Neural crest cell (in vitro differentiated cells): Measurements from ENCODE around the gene FGFR3. TPM values are rescaled to one million over a fixed set of nuclear protein-coding genes. Genes with fewer than 3 reads are reported as not detected.

Experiments
- DNase-seq: peaks from one replicate; pipeline ENCODE4 v3.0.0; 2021; ENCODE audit warnings: low read depth, mixed read lengths, low spot score
- H3K27ac Mint-ChIP-seq: one replicate; pipeline ENCODE4 v1.8.0; 2021; ENCODE audit warnings: mild to moderate bottlenecking, mixed read lengths; ENCODE audit not compliant: unreplicated experiment
- H3K27me3 Mint-ChIP-seq: 2 replicates; pipeline ENCODE4 v1.8.0; 2021; ENCODE audit warnings: low read depth, mild to moderate bottlenecking, mixed read lengths
- H3K36me3 Mint-ChIP-seq: 2 replicates; pipeline ENCODE4 v1.8.0; 2021; ENCODE audit warnings: low read depth, mild to moderate bottlenecking, mixed read lengths
- H3K4me1 Mint-ChIP-seq: 2 replicates; pipeline ENCODE4 v1.8.0; 2021; ENCODE audit warnings: mixed read lengths
- H3K4me3 Mint-ChIP-seq: one replicate; pipeline ENCODE4 v1.8.0; 2021; ENCODE audit warnings: mild to moderate bottlenecking, mixed read lengths
- H3K9me3 Mint-ChIP-seq: 2 replicates; pipeline ENCODE4 v1.8.0; 2021; ENCODE audit warnings: mixed read lengths
- CTCF ChIP-seq: fragments of 200-600 bp; sonication (generic); conservative IDR thresholded peaks from 2 replicates; pipeline ENCODE4 v1.5.0; 2021; ENCODE audit warnings: antibody characterized with exemption, mild to moderate bottlenecking
- total RNA-seq: library from RNA; stranded (reverse); gene quantifications from 2 replicates; pipeline ENCODE4 v1.2.1, GENCODE V29; 2021

FGFR3 gene
- total RNA-seq, 1 donor from 2014 or later, result 48.1 TPM

- H3K4me3 Mint-ChIP-seq, result no peak overlapping the region
- H3K4me1 Mint-ChIP-seq, result no peaks in the 10 kb centered on the region
- no peaks in the 10 kb centered on the region for H3K9me3 Mint-ChIP-seq
- no peak for TF ChIP-seq CTCF
- H3K27me3 Mint-ChIP-seq, result no peaks in the 10 kb centered on the region
- H3K27ac Mint-ChIP-seq, result no peak overlapping the region
- H3K36me3 Mint-ChIP-seq, result no peaks in the 10 kb centered on the region
- no peak for DNase-seq
Observed at GRCh38 chr4:1752284-1753041, 40.6 kb upstream of the FGFR3 start.

- Mint-ChIP-seq H3K4me3 (no peak overlapping the region), H3K9me3 (no peaks in the 10 kb centered on the region), H3K27ac (no peak overlapping the region), H3K27me3 (no peaks in the 10 kb centered on the region), H3K4me1 (no peaks in the 10 kb centered on the region), H3K36me3 (no peaks in the 10 kb centered on the region)
- no peak for TF ChIP-seq CTCF
- no peak for DNase-seq
Observed at GRCh38 chr4:1753294-1753696, 39.8 kb upstream of the FGFR3 start.

- H3K27me3 Mint-ChIP-seq, result no peaks in the 10 kb centered on the region
- DNase-seq, result no peak
- no peaks in the 10 kb centered on the region for H3K9me3 Mint-ChIP-seq
- H3K27ac Mint-ChIP-seq, result no peak overlapping the region
- H3K4me1 Mint-ChIP-seq, result no peaks in the 10 kb centered on the region
- no peak for TF ChIP-seq CTCF
- H3K36me3 Mint-ChIP-seq, result no peaks in the 10 kb centered on the region
- H3K4me3 Mint-ChIP-seq, result no peak overlapping the region
Observed at GRCh38 chr4:1753697-1754311, 39.3 kb upstream of the FGFR3 start.

- DNase-seq, result no peak
- Mint-ChIP-seq H3K27me3 (no peaks in the 10 kb centered on the region), H3K4me1 (no peaks in the 10 kb centered on the region), H3K4me3 (no peak overlapping the region), H3K9me3 (no peaks in the 10 kb centered on the region), H3K27ac (no peak overlapping the region), H3K36me3 (no peaks in the 10 kb centered on the region)
- no peak for TF ChIP-seq CTCF
Observed at GRCh38 chr4:1754336-1754735, 38.8 kb upstream of the FGFR3 start.

- no peak for DNase-seq
- Mint-ChIP-seq H3K9me3 (no peaks in the 10 kb centered on the region), H3K27ac (no peak overlapping the region), H3K4me3 (no peak overlapping the region), H3K27me3 (no peaks in the 10 kb centered on the region), H3K4me1 (peaks cover 5% of the 10 kb centered on the region), H3K36me3 (no peaks in the 10 kb centered on the region)
- TF ChIP-seq CTCF, result no peak
Observed at GRCh38 chr4:1755297-1755696, 37.8 kb upstream of the FGFR3 start.
